Glutamatergic neuron (in vitro differentiated cells): Measurements from ENCODE around the gene MMP14. TPM values are rescaled to one million over a fixed set of nuclear protein-coding genes. Genes with fewer than 3 reads are reported as not detected.
A peak's percentile ranks its signal among the peaks of the same experiment; 100 is the strongest.

ENCODE experiments used
- DNase-seq: peaks from one replicate; pipeline ENCODE4 v3.0.0; 2022
- H3K27ac Mint-ChIP-seq: one replicate; pipeline ENCODE4 v1.8.0; 2020; ENCODE audit warnings: mild to moderate bottlenecking, mixed read lengths, inconsistent platforms; ENCODE audit not compliant: unreplicated experiment
- H3K27me3 Mint-ChIP-seq: one replicate; pipeline ENCODE4 v1.8.0; 2020; ENCODE audit warnings: mild to moderate bottlenecking, moderate library complexity, mixed read lengths, inconsistent platforms; ENCODE audit not compliant: unreplicated experiment
- H3K36me3 Mint-ChIP-seq: one replicate; pipeline ENCODE4 v1.8.0; 2020; ENCODE audit warnings: mild to moderate bottlenecking, mixed read lengths, inconsistent platforms; ENCODE audit not compliant: unreplicated experiment
- H3K4me1 Mint-ChIP-seq: one replicate; pipeline ENCODE4 v1.8.0; 2020; ENCODE audit warnings: mild to moderate bottlenecking, low read depth, mixed read lengths, inconsistent platforms; ENCODE audit not compliant: unreplicated experiment
- H3K4me3 Mint-ChIP-seq: one replicate; pipeline ENCODE4 v1.8.0; 2020; ENCODE audit warnings: mild to moderate bottlenecking, mixed read lengths, inconsistent platforms; ENCODE audit not compliant: unreplicated experiment
- H3K9me3 Mint-ChIP-seq: one replicate; pipeline ENCODE4 v1.8.0; 2020; ENCODE audit warnings: mild to moderate bottlenecking, moderate library complexity, mixed read lengths, inconsistent platforms; ENCODE audit not compliant: unreplicated experiment
- total RNA-seq: library from RNA; stranded (reverse); fragmentation: NEBNext Ultra II Directional; extraction: Animal tissue kit (Norgen Biotek cat#: 25700); gene quantifications from one replicate; pipeline ENCODE4 v1.2.1, GENCODE V29; 2021; ENCODE audit not compliant: unreplicated experiment
- TF ChIP-seq, protein P1 (sequence below): fragments of 200-600 bp; sonication (generic); IDR thresholded peaks from one replicate; pipeline ENCODE4 v1.5.0; 2021; ENCODE audit not compliant: partially characterized antibody, unreplicated experiment

MMP14 gene
- total RNA-seq, 1 donor from 2014 or later, result 162 TPM

DNA sequence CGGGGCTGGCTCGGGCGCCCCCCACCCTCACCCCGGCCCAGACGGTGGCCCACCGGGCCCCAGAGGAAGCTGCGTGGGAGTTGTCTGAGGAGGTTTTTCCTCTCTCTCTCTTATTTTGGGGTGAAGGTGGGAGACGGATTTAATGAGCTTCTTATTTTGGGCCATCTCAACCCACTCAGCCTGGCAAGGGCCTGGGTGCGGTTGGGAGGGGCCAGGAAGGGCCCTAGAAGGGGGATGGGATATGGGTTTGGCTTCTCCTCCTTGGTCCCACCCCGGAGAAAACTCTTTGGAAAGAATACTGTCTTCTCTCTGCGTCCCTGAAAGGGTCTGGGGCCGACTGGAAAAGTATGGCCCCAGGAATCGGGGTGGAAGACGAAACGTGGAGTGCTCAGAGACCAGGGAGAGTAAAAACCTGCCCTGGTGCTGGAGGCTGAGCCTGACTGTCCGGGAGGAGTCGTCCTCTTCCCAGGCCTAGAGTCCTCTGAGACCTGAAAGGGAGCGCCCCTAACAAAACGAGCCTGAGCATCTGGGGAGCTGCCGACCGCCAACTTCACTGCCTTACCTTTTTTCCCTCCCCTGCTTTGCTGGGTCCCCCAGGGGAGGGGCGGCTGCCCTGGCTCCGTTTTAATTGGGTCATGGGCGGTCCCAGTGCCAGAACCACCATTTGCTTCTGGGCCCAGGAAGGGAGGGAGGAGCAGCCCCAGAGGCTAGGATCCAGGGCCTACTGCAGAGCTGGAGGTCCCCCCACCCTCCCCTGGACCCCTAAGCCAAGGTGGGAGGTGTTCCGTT lies 1.6 kb downstream of the MMP14 start:
- peaks cover 10% of the 10 kb centered on the region for H3K27me3 Mint-ChIP-seq
- TF ChIP-seq, protein P1, sequence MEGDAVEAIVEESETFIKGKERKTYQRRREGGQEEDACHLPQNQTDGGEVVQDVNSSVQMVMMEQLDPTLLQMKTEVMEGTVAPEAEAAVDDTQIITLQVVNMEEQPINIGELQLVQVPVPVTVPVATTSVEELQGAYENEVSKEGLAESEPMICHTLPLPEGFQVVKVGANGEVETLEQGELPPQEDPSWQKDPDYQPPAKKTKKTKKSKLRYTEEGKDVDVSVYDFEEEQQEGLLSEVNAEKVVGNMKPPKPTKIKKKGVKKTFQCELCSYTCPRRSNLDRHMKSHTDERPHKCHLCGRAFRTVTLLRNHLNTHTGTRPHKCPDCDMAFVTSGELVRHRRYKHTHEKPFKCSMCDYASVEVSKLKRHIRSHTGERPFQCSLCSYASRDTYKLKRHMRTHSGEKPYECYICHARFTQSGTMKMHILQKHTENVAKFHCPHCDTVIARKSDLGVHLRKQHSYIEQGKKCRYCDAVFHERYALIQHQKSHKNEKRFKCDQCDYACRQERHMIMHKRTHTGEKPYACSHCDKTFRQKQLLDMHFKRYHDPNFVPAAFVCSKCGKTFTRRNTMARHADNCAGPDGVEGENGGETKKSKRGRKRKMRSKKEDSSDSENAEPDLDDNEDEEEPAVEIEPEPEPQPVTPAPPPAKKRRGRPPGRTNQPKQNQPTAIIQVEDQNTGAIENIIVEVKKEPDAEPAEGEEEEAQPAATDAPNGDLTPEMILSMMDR, result no peak
- peak overlapping the region; percentile 96 for H3K4me3 Mint-ChIP-seq
- peaks cover 14% of the 10 kb centered on the region for H3K4me1 Mint-ChIP-seq
- H3K36me3 Mint-ChIP-seq, result no peaks in the 10 kb centered on the region
- peak overlapping the region; percentile 88 for H3K27ac Mint-ChIP-seq
- peak; percentile 32 for DNase-seq
- peaks cover 15% of the 10 kb centered on the region for H3K9me3 Mint-ChIP-seq

DNA sequence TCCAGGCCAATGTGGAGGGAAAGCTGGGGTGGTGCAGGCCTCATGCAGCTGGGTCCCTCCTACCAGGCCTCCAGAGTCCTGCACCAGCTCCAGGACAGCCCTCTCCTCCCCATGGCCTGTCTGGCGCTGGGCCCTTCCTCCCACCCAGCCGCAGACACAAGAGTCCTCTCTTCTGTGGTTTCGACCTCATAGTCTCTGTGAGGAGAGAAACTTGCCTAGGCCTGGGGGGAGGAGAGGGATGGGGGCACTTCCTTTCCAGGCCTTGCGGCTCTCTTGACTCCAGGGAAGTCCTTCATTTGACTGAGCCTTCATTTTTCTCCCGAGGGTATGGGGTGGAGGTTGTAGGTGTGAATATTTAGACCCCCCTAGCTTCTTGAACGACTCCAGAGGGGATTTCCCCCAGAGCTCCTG lies 2.3 kb downstream of the MMP14 start:
- Mint-ChIP-seq H3K4me1 (peaks cover 14% of the 10 kb centered on the region), H3K36me3 (no peaks in the 10 kb centered on the region), H3K4me3 (peak overlapping the region; percentile 96), H3K27me3 (peaks cover 10% of the 10 kb centered on the region), H3K27ac (peak overlapping the region; percentile 52), H3K9me3 (peaks cover 17% of the 10 kb centered on the region)
- no peak for DNase-seq
- TF ChIP-seq, protein P1, result no peak

DNA sequence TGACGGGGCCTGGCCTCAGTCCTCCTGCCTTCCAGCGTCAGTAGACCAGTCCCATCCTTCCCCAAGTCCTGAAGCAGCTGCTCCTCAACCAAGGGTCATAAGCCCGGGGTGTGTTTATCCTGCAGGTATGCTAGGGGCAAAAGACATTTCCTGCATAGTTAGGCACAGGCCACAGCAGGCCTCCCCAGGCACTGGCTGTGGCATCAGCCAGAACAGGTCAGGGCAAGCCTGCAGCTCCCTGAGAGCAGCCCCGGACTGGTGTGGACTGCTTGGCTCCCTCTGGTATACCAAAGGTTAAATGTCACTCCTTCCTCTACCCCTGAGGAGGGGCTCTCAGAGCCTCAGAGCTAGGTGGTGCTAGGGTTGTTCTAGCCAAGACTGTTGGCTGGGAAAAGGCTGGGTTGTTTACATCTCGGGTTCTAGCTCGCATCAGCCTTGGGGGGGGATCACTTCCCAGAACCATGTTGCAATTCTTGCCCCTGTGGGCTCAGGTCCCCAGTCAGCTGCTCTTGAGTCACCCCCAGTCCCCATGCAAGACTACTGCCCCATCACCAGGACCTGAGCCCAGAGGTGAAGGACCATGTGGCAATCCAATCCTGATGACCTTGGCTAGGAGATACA lies 2.9 kb downstream of the MMP14 start:
- no peaks in the 10 kb centered on the region for H3K36me3 Mint-ChIP-seq
- H3K9me3 Mint-ChIP-seq, result peaks cover 17% of the 10 kb centered on the region
- DNase-seq, result no peak
- peaks cover 14% of the 10 kb centered on the region for H3K4me1 Mint-ChIP-seq
- peak overlapping the region; percentile 52 for H3K27ac Mint-ChIP-seq
- H3K4me3 Mint-ChIP-seq, result peak overlapping the region; percentile 96
- TF ChIP-seq, protein P1, result no peak
- peaks cover 10% of the 10 kb centered on the region for H3K27me3 Mint-ChIP-seq

DNA sequence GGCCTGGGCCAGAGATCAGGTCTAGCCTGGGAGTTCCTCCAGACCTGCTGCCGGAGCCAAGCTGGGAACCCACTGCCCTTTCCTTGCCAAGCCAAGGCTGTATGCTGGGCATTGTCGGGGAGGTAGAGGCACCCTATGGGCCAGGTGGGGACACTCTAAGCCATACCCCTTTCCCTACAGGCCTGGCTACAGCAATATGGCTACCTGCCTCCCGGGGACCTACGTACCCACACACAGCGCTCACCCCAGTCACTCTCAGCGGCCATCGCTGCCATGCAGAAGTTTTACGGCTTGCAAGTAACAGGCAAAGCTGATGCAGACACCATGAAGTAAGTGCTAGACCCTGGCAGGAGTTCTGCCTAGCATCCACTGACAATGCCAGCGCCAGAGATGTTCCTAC lies 4.9 kb downstream of the MMP14 start:
- no peak overlapping the region for H3K4me3 Mint-ChIP-seq
- H3K27me3 Mint-ChIP-seq, result peaks cover 13% of the 10 kb centered on the region
- DNase-seq, result no peak
- no peak overlapping the region for H3K27ac Mint-ChIP-seq
- H3K36me3 Mint-ChIP-seq, result no peaks in the 10 kb centered on the region
- TF ChIP-seq, protein P1, result no peak
- H3K4me1 Mint-ChIP-seq, result peaks cover 5% of the 10 kb centered on the region
- H3K9me3 Mint-ChIP-seq, result peaks cover 11% of the 10 kb centered on the region

DNA sequence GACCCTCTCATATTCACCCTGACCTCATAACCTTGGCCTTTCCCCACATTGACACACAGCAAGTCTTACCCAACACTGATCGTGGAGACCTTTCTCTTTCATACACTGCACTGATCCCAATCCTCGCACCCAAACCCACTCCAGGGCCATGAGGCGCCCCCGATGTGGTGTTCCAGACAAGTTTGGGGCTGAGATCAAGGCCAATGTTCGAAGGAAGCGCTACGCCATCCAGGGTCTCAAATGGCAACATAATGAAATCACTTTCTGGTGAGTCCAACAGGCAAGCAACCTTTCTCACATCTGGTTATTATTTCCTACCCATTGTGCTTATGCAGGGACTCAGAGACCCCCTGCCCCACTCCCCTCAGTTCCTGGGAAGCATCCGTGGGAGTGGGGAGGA lies 5.4 kb downstream of the MMP14 start:
- Mint-ChIP-seq H3K9me3 (peaks cover 9% of the 10 kb centered on the region), H3K4me1 (peaks cover 4% of the 10 kb centered on the region), H3K36me3 (no peaks in the 10 kb centered on the region), H3K4me3 (no peak overlapping the region), H3K27me3 (peaks cover 11% of the 10 kb centered on the region), H3K27ac (no peak overlapping the region)
- DNase-seq, result no peak
- TF ChIP-seq, protein P1, result no peak
